T-helper 2 cell treated with Interferon-gamma antibody and Interleukin-4, amounts not matched to agents 5 μg/mL and 100 μg/mL, for 36 hours (primary cell): ENCODE results near the gene NR2E3.
"Not testable (repeated sequence)": the region's sequence is repeated elsewhere in the genome, so short reads cannot be mapped to it uniquely, and the experiment has no call there.

Source experiments
- DNase-seq: peaks from one replicate; pipeline ENCODE4 v3.0.0; 2021; ENCODE audit warnings: low spot score
- H3K27ac Mint-ChIP-seq: one replicate; pipeline ENCODE4 v1.8.0; 2021; ENCODE audit warnings: mild to moderate bottlenecking, mixed read lengths
- H3K27me3 Mint-ChIP-seq: one replicate; pipeline ENCODE4 v1.8.0; 2021; ENCODE audit warnings: low read depth, mixed read lengths
- H3K36me3 Mint-ChIP-seq: one replicate; pipeline ENCODE4 v1.8.0; 2021; ENCODE audit warnings: low read depth, mixed read lengths
- H3K4me1 Mint-ChIP-seq: one replicate; pipeline ENCODE4 v1.8.0; 2021; ENCODE audit warnings: low read depth, mixed read lengths
- H3K4me3 Mint-ChIP-seq: one replicate; pipeline ENCODE4 v1.8.0; 2022; ENCODE audit warnings: mild to moderate bottlenecking, moderate library complexity, mixed read lengths
- H3K9me3 Mint-ChIP-seq: one replicate; pipeline ENCODE4 v1.8.0; 2021; ENCODE audit warnings: mixed read lengths

The NR2E3 gene

GRCh38 chr15:71815301-71815700 lies 4.9 kb downstream of the NR2E3 start:
- Mint-ChIP-seq H3K27ac (no peak overlapping the region), H3K27me3 (no peaks in the 10 kb centered on the region), H3K9me3 (peaks cover 9% of the 10 kb centered on the region), H3K36me3 (peaks cover 1% of the 10 kb centered on the region), H3K4me1 (no peaks in the 10 kb centered on the region), H3K4me3 (no peak overlapping the region)
- no peak for DNase-seq

- no peaks in the 10 kb centered on the region for H3K27me3 Mint-ChIP-seq
- no peak overlapping the region for H3K27ac Mint-ChIP-seq
- peaks cover 22% of the 10 kb centered on the region for H3K9me3 Mint-ChIP-seq
- peaks cover 1% of the 10 kb centered on the region for H3K36me3 Mint-ChIP-seq
- no peak overlapping the region for H3K4me3 Mint-ChIP-seq
- no peaks in the 10 kb centered on the region for H3K4me1 Mint-ChIP-seq
- DNase-seq = no peak
Observed at GRCh38 chr15:71817351-71817750, 7.0 kb downstream of the NR2E3 start.

- peaks cover 33% of the 10 kb centered on the region for H3K9me3 Mint-ChIP-seq
- no peak overlapping the region for H3K27ac Mint-ChIP-seq
- no peak overlapping the region for H3K4me3 Mint-ChIP-seq
- no peak for DNase-seq
- H3K4me1 Mint-ChIP-seq = no peaks in the 10 kb centered on the region
- no peaks in the 10 kb centered on the region for H3K27me3 Mint-ChIP-seq
- peaks cover 8% of the 10 kb centered on the region for H3K36me3 Mint-ChIP-seq
Observed at GRCh38 chr15:71820127-71820526, 9.8 kb downstream of the NR2E3 start.

GRCh38 chr15:71821547-71822129 lies 11.3 kb downstream of the NR2E3 start:
- Mint-ChIP-seq H3K4me1 (no peaks in the 10 kb centered on the region), H3K4me3 (no peak overlapping the region), H3K36me3 (peaks cover 14% of the 10 kb centered on the region), H3K9me3 (peaks cover 33% of the 10 kb centered on the region), H3K27me3 (no peaks in the 10 kb centered on the region), H3K27ac (no peak overlapping the region)
- no peak for DNase-seq

- Mint-ChIP-seq H3K36me3 (peaks cover 21% of the 10 kb centered on the region), H3K27ac (no peak overlapping the region), H3K27me3 (no peaks in the 10 kb centered on the region), H3K4me1 (peaks cover 2% of the 10 kb centered on the region), H3K9me3 (peaks cover 33% of the 10 kb centered on the region), H3K4me3 (no peak overlapping the region)
- no peak for DNase-seq
Observed at GRCh38 chr15:71822890-71823630, 12.7 kb downstream of the NR2E3 start.

GRCh38 chr15:71823801-71824200 lies 13.4 kb downstream of the NR2E3 start:
- H3K27ac Mint-ChIP-seq = no peak overlapping the region
- no peak overlapping the region for H3K4me3 Mint-ChIP-seq
- peaks cover 7% of the 10 kb centered on the region for H3K4me1 Mint-ChIP-seq
- peaks cover 20% of the 10 kb centered on the region for H3K36me3 Mint-ChIP-seq
- no peaks in the 10 kb centered on the region for H3K27me3 Mint-ChIP-seq
- no peak for DNase-seq
- peaks cover 29% of the 10 kb centered on the region for H3K9me3 Mint-ChIP-seq

GRCh38 chr15:71825021-71825730 lies 14.8 kb downstream of the NR2E3 start:
- H3K36me3 Mint-ChIP-seq = peaks cover 23% of the 10 kb centered on the region
- no peak for DNase-seq
- H3K9me3 Mint-ChIP-seq = peaks cover 23% of the 10 kb centered on the region
- peaks cover 7% of the 10 kb centered on the region for H3K4me1 Mint-ChIP-seq
- no peak overlapping the region for H3K27ac Mint-ChIP-seq
- H3K27me3 Mint-ChIP-seq = no peaks in the 10 kb centered on the region
- no peak overlapping the region for H3K4me3 Mint-ChIP-seq

- DNase-seq = no peak
- no peaks in the 10 kb centered on the region for H3K27me3 Mint-ChIP-seq
Observed at GRCh38 chr15:71826196-71826595, 15.8 kb downstream of the NR2E3 start.

GRCh38 chr15:71830981-71831380 lies 20.6 kb downstream of the NR2E3 start:
- peaks cover 15% of the 10 kb centered on the region for H3K36me3 Mint-ChIP-seq

More at GRCh38 chr15:71826196-71826595, 15.8 kb downstream of the NR2E3 start:
- peaks cover 7% of the 10 kb centered on the region for H3K4me1 Mint-ChIP-seq
- no peak overlapping the region for H3K27ac Mint-ChIP-seq
- peaks cover 19% of the 10 kb centered on the region for H3K9me3 Mint-ChIP-seq
- peaks cover 23% of the 10 kb centered on the region for H3K36me3 Mint-ChIP-seq
- no peak overlapping the region for H3K4me3 Mint-ChIP-seq

GRCh38 chr15:71841563-71841962 lies 31.2 kb downstream of the NR2E3 start:
- Mint-ChIP-seq H3K27me3 (no peaks in the 10 kb centered on the region), H3K36me3 (no peaks in the 10 kb centered on the region), H3K4me1 (no peaks in the 10 kb centered on the region), H3K27ac (no peak overlapping the region), H3K9me3 (no peaks in the 10 kb centered on the region), H3K4me3 (no peak overlapping the region)
- DNase-seq = no peak

More at GRCh38 chr15:71830981-71831380, 20.6 kb downstream of the NR2E3 start:
- Mint-ChIP-seq H3K4me3 (no peak overlapping the region), H3K4me1 (peaks cover 7% of the 10 kb centered on the region), H3K27me3 (no peaks in the 10 kb centered on the region), H3K27ac (no peak overlapping the region), H3K9me3 (no peaks in the 10 kb centered on the region)
- no peak for DNase-seq

GRCh38 chr15:71844916-71845315 lies 34.6 kb downstream of the NR2E3 start:
- Mint-ChIP-seq H3K36me3 (peaks cover 6% of the 10 kb centered on the region), H3K27me3 (no peaks in the 10 kb centered on the region), H3K27ac (no peak overlapping the region), H3K9me3 (no peaks in the 10 kb centered on the region), H3K4me3 (no peak overlapping the region), H3K4me1 (no peaks in the 10 kb centered on the region)
- DNase-seq = no peak

GRCh38 chr15:71853543-71853942 lies 43.2 kb downstream of the NR2E3 start:
- Mint-ChIP-seq H3K27ac (no peak overlapping the region), H3K36me3 (peaks cover 3% of the 10 kb centered on the region), H3K4me3 (no peak overlapping the region), H3K4me1 (no peaks in the 10 kb centered on the region), H3K9me3 (no peaks in the 10 kb centered on the region), H3K27me3 (no peaks in the 10 kb centered on the region)
- DNase-seq = no peak

- not testable (repeated sequence) for H3K9me3 Mint-ChIP-seq, H3K27me3 Mint-ChIP-seq, DNase-seq, H3K4me3 Mint-ChIP-seq, H3K36me3 Mint-ChIP-seq, H3K4me1 Mint-ChIP-seq, H3K27ac Mint-ChIP-seq
Observed at GRCh38 chr15:71858232-71858631, 47.9 kb downstream of the NR2E3 start.
